ENCODE measurements around the gene GLT8D1.

The GLT8D1 gene

GRCh38 chr3:52705688-52706686, at the start of gene GLT8D1, which contains the start of gene SPCS1:
TSS of gene GLT8D1 (minus strand) at chr3:52705791. CDS start at chr3:52700460, 5,331 bp downstream.
TSS of gene SPCS1 (plus strand) at chr3:52706106. CDS start at chr3:52706247, 141 bp downstream.
- peaks cover 7% of the 10 kb centered on the region; the same call in 1 of the 2 replicates for H3K4me1 ChIP-seq (ENCODE audit: control insufficient read depth, insufficient read depth, low read length)
- no peaks in the 10 kb centered on the region for H3K27me3 ChIP-seq (ENCODE audit: control insufficient read depth, insufficient read depth, low read length)
- H3K4me3 ChIP-seq (ENCODE audit: low read depth, low read length) = peak within 1 kb of the TSS; percentile 99
- H3K27ac ChIP-seq (ENCODE audit: low read depth, low read length) = peak within 1 kb of the TSS; percentile 89
- no peaks in the 10 kb centered on the region for H3K9me3 ChIP-seq (ENCODE audit: control insufficient read depth, insufficient read depth, low read length)
- H3K9ac ChIP-seq (ENCODE audit: low read depth, low read length) = peak within 1 kb of the TSS; percentile 89
- peaks cover 30% of the 10 kb centered on the region for H3K36me3 ChIP-seq (ENCODE audit: control insufficient read depth, insufficient read depth, low read length)

GRCh38 chr3:52754373-52754772, 48.8 kb upstream of the GLT8D1 start:
- Histone ChIP-seq H3K36me3 (ENCODE audit: control insufficient read depth, insufficient read depth, low read length) (peaks cover 83% of the 10 kb centered on the region), H3K27ac (ENCODE audit: low read depth, low read length) (no peak overlapping the region), H3K4me1 (ENCODE audit: control insufficient read depth, insufficient read depth, low read length) (no peaks in the 10 kb centered on the region), H3K9me3 (ENCODE audit: control insufficient read depth, insufficient read depth, low read length) (no peaks in the 10 kb centered on the region), H3K27me3 (ENCODE audit: control insufficient read depth, insufficient read depth, low read length) (no peaks in the 10 kb centered on the region), H3K4me3 (ENCODE audit: low read depth, low read length) (no peak overlapping the region), H3K9ac (ENCODE audit: low read depth, low read length) (no peak overlapping the region)

- Histone ChIP-seq H3K9ac (ENCODE audit: low read depth, low read length) (no peak overlapping the region), H3K4me3 (ENCODE audit: low read depth, low read length) (no peak overlapping the region), H3K27me3 (ENCODE audit: control insufficient read depth, insufficient read depth, low read length) (no peaks in the 10 kb centered on the region), H3K36me3 (ENCODE audit: control insufficient read depth, insufficient read depth, low read length) (peaks cover 82% of the 10 kb centered on the region), H3K9me3 (ENCODE audit: control insufficient read depth, insufficient read depth, low read length) (no peaks in the 10 kb centered on the region), H3K27ac (ENCODE audit: low read depth, low read length) (no peak overlapping the region), H3K4me1 (ENCODE audit: control insufficient read depth, insufficient read depth, low read length) (no peaks in the 10 kb centered on the region)
Observed at GRCh38 chr3:52752045-52752660, 46.6 kb upstream of the GLT8D1 start.

- Histone ChIP-seq H3K27ac (ENCODE audit: low read depth, low read length) (no peak overlapping the region), H3K9ac (ENCODE audit: low read depth, low read length) (no peak overlapping the region), H3K36me3 (ENCODE audit: control insufficient read depth, insufficient read depth, low read length) (peaks cover 88% of the 10 kb centered on the region), H3K9me3 (ENCODE audit: control insufficient read depth, insufficient read depth, low read length) (no peaks in the 10 kb centered on the region), H3K4me3 (ENCODE audit: low read depth, low read length) (no peak overlapping the region), H3K4me1 (ENCODE audit: control insufficient read depth, insufficient read depth, low read length) (no peaks in the 10 kb centered on the region), H3K27me3 (ENCODE audit: control insufficient read depth, insufficient read depth, low read length) (no peaks in the 10 kb centered on the region)
Observed at GRCh38 chr3:52743721-52744120, 38.1 kb upstream of the GLT8D1 start.

GRCh38 chr3:52743152-52743551, 37.6 kb upstream of the GLT8D1 start:
- H3K27me3 ChIP-seq (ENCODE audit: control insufficient read depth, insufficient read depth, low read length) = no peaks in the 10 kb centered on the region
- peaks cover 88% of the 10 kb centered on the region for H3K36me3 ChIP-seq (ENCODE audit: control insufficient read depth, insufficient read depth, low read length)
- no peak overlapping the region for H3K4me3 ChIP-seq (ENCODE audit: low read depth, low read length)
- H3K9me3 ChIP-seq (ENCODE audit: control insufficient read depth, insufficient read depth, low read length) = no peaks in the 10 kb centered on the region
- no peak overlapping the region for H3K27ac ChIP-seq (ENCODE audit: low read depth, low read length)
- H3K4me1 ChIP-seq (ENCODE audit: control insufficient read depth, insufficient read depth, low read length) = no peaks in the 10 kb centered on the region
- no peak overlapping the region for H3K9ac ChIP-seq (ENCODE audit: low read depth, low read length)

- H3K36me3 ChIP-seq (ENCODE audit: control insufficient read depth, insufficient read depth, low read length) = peaks cover 87% of the 10 kb centered on the region
- no peak overlapping the region for H3K27ac ChIP-seq (ENCODE audit: low read depth, low read length)
- no peak overlapping the region for H3K9ac ChIP-seq (ENCODE audit: low read depth, low read length)
- H3K4me3 ChIP-seq (ENCODE audit: low read depth, low read length) = no peak overlapping the region
- no peaks in the 10 kb centered on the region for H3K4me1 ChIP-seq (ENCODE audit: control insufficient read depth, insufficient read depth, low read length)
- H3K27me3 ChIP-seq (ENCODE audit: control insufficient read depth, insufficient read depth, low read length) = no peaks in the 10 kb centered on the region
- no peaks in the 10 kb centered on the region for H3K9me3 ChIP-seq (ENCODE audit: control insufficient read depth, insufficient read depth, low read length)
Observed at GRCh38 chr3:52742418-52743041, 36.9 kb upstream of the GLT8D1 start.

GRCh38 chr3:52739730-52740129, 34.1 kb upstream of the GLT8D1 start:
- Histone ChIP-seq H3K36me3 (ENCODE audit: control insufficient read depth, insufficient read depth, low read length) (peaks cover 86% of the 10 kb centered on the region), H3K27ac (ENCODE audit: low read depth, low read length) (no peak overlapping the region), H3K9ac (ENCODE audit: low read depth, low read length) (no peak overlapping the region), H3K9me3 (ENCODE audit: control insufficient read depth, insufficient read depth, low read length) (no peaks in the 10 kb centered on the region), H3K4me3 (ENCODE audit: low read depth, low read length) (no peak overlapping the region), H3K4me1 (ENCODE audit: control insufficient read depth, insufficient read depth, low read length) (no peaks in the 10 kb centered on the region), H3K27me3 (ENCODE audit: control insufficient read depth, insufficient read depth, low read length) (no peaks in the 10 kb centered on the region)

- Histone ChIP-seq H3K4me1 (ENCODE audit: control insufficient read depth, insufficient read depth, low read length) (no peaks in the 10 kb centered on the region), H3K9me3 (ENCODE audit: control insufficient read depth, insufficient read depth, low read length) (peaks cover 2% of the 10 kb centered on the region; the same call in 1 of the 2 replicates), H3K36me3 (ENCODE audit: control insufficient read depth, insufficient read depth, low read length) (peaks cover 59% of the 10 kb centered on the region), H3K4me3 (ENCODE audit: low read depth, low read length) (no peak overlapping the region), H3K27ac (ENCODE audit: low read depth, low read length) (no peak overlapping the region), H3K9ac (ENCODE audit: low read depth, low read length) (no peak overlapping the region), H3K27me3 (ENCODE audit: control insufficient read depth, insufficient read depth, low read length) (no peaks in the 10 kb centered on the region)
Observed at GRCh38 chr3:52733256-52733891, 27.8 kb upstream of the GLT8D1 start.

GRCh38 chr3:52731590-52731989, 26.0 kb upstream of the GLT8D1 start:
- Histone ChIP-seq H3K27me3 (ENCODE audit: control insufficient read depth, insufficient read depth, low read length) (no peaks in the 10 kb centered on the region), H3K36me3 (ENCODE audit: control insufficient read depth, insufficient read depth, low read length) (peaks cover 48% of the 10 kb centered on the region), H3K9ac (ENCODE audit: low read depth, low read length) (no peak overlapping the region)

GRCh38 chr3:52730681-52731080, 25.1 kb upstream of the GLT8D1 start:
- Histone ChIP-seq H3K4me3 (ENCODE audit: low read depth, low read length) (no peak overlapping the region), H3K27me3 (ENCODE audit: control insufficient read depth, insufficient read depth, low read length) (no peaks in the 10 kb centered on the region), H3K9me3 (ENCODE audit: control insufficient read depth, insufficient read depth, low read length) (peaks cover 2% of the 10 kb centered on the region; the same call in 1 of the 2 replicates), H3K36me3 (ENCODE audit: control insufficient read depth, insufficient read depth, low read length) (peaks cover 42% of the 10 kb centered on the region), H3K9ac (ENCODE audit: low read depth, low read length) (no peak overlapping the region), H3K27ac (ENCODE audit: low read depth, low read length) (no peak overlapping the region), H3K4me1 (ENCODE audit: control insufficient read depth, insufficient read depth, low read length) (no peaks in the 10 kb centered on the region)

More at GRCh38 chr3:52731590-52731989, 26.0 kb upstream of the GLT8D1 start:
- H3K4me1 ChIP-seq (ENCODE audit: control insufficient read depth, insufficient read depth, low read length) = no peaks in the 10 kb centered on the region
- H3K9me3 ChIP-seq (ENCODE audit: control insufficient read depth, insufficient read depth, low read length) = peaks cover 2% of the 10 kb centered on the region; the same call in 1 of the 2 replicates
- H3K27ac ChIP-seq (ENCODE audit: low read depth, low read length) = no peak overlapping the region
- H3K4me3 ChIP-seq (ENCODE audit: low read depth, low read length) = no peak overlapping the region

Measured in HUES48 (cell line).